HL-60 (cell line): Measurements from ENCODE around the gene CPLX3.

ENCODE experiments used
- POLR2AphosphoS5 ChIP-seq: IDR thresholded peaks from 2 replicates; pipeline ENCODE4 v1.6.1; 2012; ENCODE audit warnings: low read depth
- REST ChIP-seq: IDR thresholded peaks from 2 replicates; pipeline ENCODE4 v1.6.1; 2012; ENCODE audit warnings: low read depth; ENCODE audit not compliant: insufficient replicate concordance
- TF ChIP-seq, protein P1 (sequence below): IDR thresholded peaks from one replicate; pipeline ENCODE4 v1.5.1; 2011; ENCODE audit warnings: low read length, control low read depth, inconsistent platforms; ENCODE audit not compliant: insufficient read depth

DNA sequence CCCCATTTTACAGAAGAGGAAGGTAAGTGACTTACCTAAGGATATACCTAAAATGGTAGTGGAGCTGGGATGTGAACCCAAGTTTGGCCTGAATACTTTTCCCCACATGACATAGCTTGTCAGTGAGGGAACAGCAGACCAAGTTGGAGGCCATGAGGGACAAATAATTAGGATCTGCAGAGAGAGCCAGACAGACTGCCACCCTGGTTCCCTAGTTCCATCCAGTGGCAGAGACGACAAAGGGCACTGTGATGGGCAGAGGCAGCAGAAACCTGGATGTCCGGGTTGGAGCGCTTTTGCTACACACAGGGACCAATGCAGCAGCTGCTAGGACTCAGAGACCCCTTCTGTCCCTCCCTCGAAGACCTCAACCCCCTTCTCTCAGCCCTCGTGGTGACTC, 1.2 kb downstream of the CPLX3 start:
- TF ChIP-seq, protein P1, sequence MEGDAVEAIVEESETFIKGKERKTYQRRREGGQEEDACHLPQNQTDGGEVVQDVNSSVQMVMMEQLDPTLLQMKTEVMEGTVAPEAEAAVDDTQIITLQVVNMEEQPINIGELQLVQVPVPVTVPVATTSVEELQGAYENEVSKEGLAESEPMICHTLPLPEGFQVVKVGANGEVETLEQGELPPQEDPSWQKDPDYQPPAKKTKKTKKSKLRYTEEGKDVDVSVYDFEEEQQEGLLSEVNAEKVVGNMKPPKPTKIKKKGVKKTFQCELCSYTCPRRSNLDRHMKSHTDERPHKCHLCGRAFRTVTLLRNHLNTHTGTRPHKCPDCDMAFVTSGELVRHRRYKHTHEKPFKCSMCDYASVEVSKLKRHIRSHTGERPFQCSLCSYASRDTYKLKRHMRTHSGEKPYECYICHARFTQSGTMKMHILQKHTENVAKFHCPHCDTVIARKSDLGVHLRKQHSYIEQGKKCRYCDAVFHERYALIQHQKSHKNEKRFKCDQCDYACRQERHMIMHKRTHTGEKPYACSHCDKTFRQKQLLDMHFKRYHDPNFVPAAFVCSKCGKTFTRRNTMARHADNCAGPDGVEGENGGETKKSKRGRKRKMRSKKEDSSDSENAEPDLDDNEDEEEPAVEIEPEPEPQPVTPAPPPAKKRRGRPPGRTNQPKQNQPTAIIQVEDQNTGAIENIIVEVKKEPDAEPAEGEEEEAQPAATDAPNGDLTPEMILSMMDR: no peak
- TF ChIP-seq REST: no peak
- TF ChIP-seq POLR2AphosphoS5: no peak
